Activated T-cell treated with anti-CD3 and anti-CD28 coated beads, Interleukin-2, amount 50 U/mL, for 4 hours (primary cell): ENCODE results near the gene CXCL1. TPM values are rescaled to one million over a fixed set of nuclear protein-coding genes. Genes with fewer than 3 reads are reported as not detected.

ENCODE experiments used
- ATAC-seq, 2 donors: fragments of 200-7000 bp; cut with Tn5 transposase; one replicate each; pipeline ENCODE4 v1.10.0; 2021
- DNase-seq: peaks from one replicate; pipeline ENCODE4 v3.0.0-alpha.2; 2020
- H3K27me3 Mint-ChIP-seq: one replicate; pipeline ENCODE4 v1.8.0; 2021; ENCODE audit warnings: low read depth, mixed read lengths
- H3K36me3 Mint-ChIP-seq: one replicate; pipeline ENCODE4 v1.8.0; 2022; ENCODE audit warnings: mixed read lengths; ENCODE audit not compliant: insufficient read depth
- H3K4me1 Mint-ChIP-seq: one replicate; pipeline ENCODE4 v1.8.0; 2021; ENCODE audit warnings: low read depth, mixed read lengths
- H3K4me3 Mint-ChIP-seq: one replicate; pipeline ENCODE4 v1.8.0; 2021; ENCODE audit warnings: mild to moderate bottlenecking, moderate library complexity, mixed read lengths
- H3K9me3 Mint-ChIP-seq: one replicate; pipeline ENCODE4 v1.8.0; 2021; ENCODE audit warnings: mixed read lengths
- total RNA-seq, 3 donors: library from RNA; stranded (reverse); gene quantifications; one replicate each; pipeline ENCODE4 v1.2.1, GENCODE V29; 2021

The CXCL1 gene
- total RNA-seq, 3 donors from 2014 or later = not detected

GRCh38 chr4:73843369-73843768, 25.8 kb upstream of the CXCL1 start:
- H3K4me3 Mint-ChIP-seq = no peak overlapping the region
- ATAC-seq = no peak
- no peaks in the 10 kb centered on the region for H3K4me1 Mint-ChIP-seq
- no peak for DNase-seq
- H3K27me3 Mint-ChIP-seq = no peaks in the 10 kb centered on the region
- no peaks in the 10 kb centered on the region for H3K9me3 Mint-ChIP-seq
- H3K36me3 Mint-ChIP-seq = no peaks in the 10 kb centered on the region

GRCh38 chr4:73844345-73844744, 24.8 kb upstream of the CXCL1 start:
- DNase-seq (no peak), ATAC-seq (no peak)
- H3K36me3 Mint-ChIP-seq = no peaks in the 10 kb centered on the region

GRCh38 chr4:73844806-73845205, 24.4 kb upstream of the CXCL1 start:
- Mint-ChIP-seq H3K27me3 (no peaks in the 10 kb centered on the region), H3K4me3 (no peak overlapping the region), H3K36me3 (no peaks in the 10 kb centered on the region), H3K4me1 (no peaks in the 10 kb centered on the region), H3K9me3 (no peaks in the 10 kb centered on the region)
- ATAC-seq = no peak
- no peak for DNase-seq

More at GRCh38 chr4:73844345-73844744, 24.8 kb upstream of the CXCL1 start:
- H3K9me3 Mint-ChIP-seq = no peaks in the 10 kb centered on the region
- no peaks in the 10 kb centered on the region for H3K4me1 Mint-ChIP-seq
- no peak overlapping the region for H3K4me3 Mint-ChIP-seq
- H3K27me3 Mint-ChIP-seq = no peaks in the 10 kb centered on the region

- ATAC-seq = no peak
- no peaks in the 10 kb centered on the region for H3K4me1 Mint-ChIP-seq
- H3K36me3 Mint-ChIP-seq = no peaks in the 10 kb centered on the region
- no peaks in the 10 kb centered on the region for H3K9me3 Mint-ChIP-seq
- no peak overlapping the region for H3K4me3 Mint-ChIP-seq
- no peaks in the 10 kb centered on the region for H3K27me3 Mint-ChIP-seq
- no peak for DNase-seq
Measured at GRCh38 chr4:73847526-73848182, 21.5 kb upstream of the CXCL1 start.

GRCh38 chr4:73848183-73848777, 20.9 kb upstream of the CXCL1 start:
- Mint-ChIP-seq H3K9me3 (no peaks in the 10 kb centered on the region), H3K36me3 (no peaks in the 10 kb centered on the region), H3K27me3 (no peaks in the 10 kb centered on the region), H3K4me3 (no peak overlapping the region), H3K4me1 (no peaks in the 10 kb centered on the region)
- ATAC-seq = no peak
- no peak for DNase-seq

- Mint-ChIP-seq H3K36me3 (no peaks in the 10 kb centered on the region), H3K4me3 (no peak overlapping the region), H3K9me3 (no peaks in the 10 kb centered on the region), H3K27me3 (no peaks in the 10 kb centered on the region), H3K4me1 (no peaks in the 10 kb centered on the region)
- ATAC-seq = no peak
- DNase-seq = no peak
Measured at GRCh38 chr4:73850261-73850970, 18.8 kb upstream of the CXCL1 start.

- no peaks in the 10 kb centered on the region for H3K4me1 Mint-ChIP-seq
- DNase-seq = no peak
- H3K9me3 Mint-ChIP-seq = no peaks in the 10 kb centered on the region
- no peaks in the 10 kb centered on the region for H3K27me3 Mint-ChIP-seq
- ATAC-seq = no peak
- no peak overlapping the region for H3K4me3 Mint-ChIP-seq
- H3K36me3 Mint-ChIP-seq = no peaks in the 10 kb centered on the region
Measured at GRCh38 chr4:73851293-73851692, 17.9 kb upstream of the CXCL1 start.

- ATAC-seq (no peak), DNase-seq (no peak)
- H3K36me3 Mint-ChIP-seq = no peaks in the 10 kb centered on the region
- H3K27me3 Mint-ChIP-seq = no peaks in the 10 kb centered on the region
- no peak overlapping the region for H3K4me3 Mint-ChIP-seq
- no peaks in the 10 kb centered on the region for H3K9me3 Mint-ChIP-seq
- no peaks in the 10 kb centered on the region for H3K4me1 Mint-ChIP-seq
Measured at GRCh38 chr4:73852771-73853170, 16.4 kb upstream of the CXCL1 start.

GRCh38 chr4:73853246-73853704, 15.9 kb upstream of the CXCL1 start, which contains the start of gene PF4V1:
TSS of gene PF4V1 (plus strand) at chr4:73853296. CDS start at chr4:73853363, 67 bp downstream.
- no peaks in the 10 kb centered on the region for H3K36me3 Mint-ChIP-seq
- DNase-seq = no peak
- no peaks in the 10 kb centered on the region for H3K4me1 Mint-ChIP-seq
- no peaks in the 10 kb centered on the region for H3K9me3 Mint-ChIP-seq
- ATAC-seq = no peak
- H3K4me3 Mint-ChIP-seq = no peak within 1 kb of the TSS
- no peaks in the 10 kb centered on the region for H3K27me3 Mint-ChIP-seq

- Mint-ChIP-seq H3K27me3 (no peaks in the 10 kb centered on the region), H3K4me3 (no peak overlapping the region), H3K36me3 (no peaks in the 10 kb centered on the region), H3K4me1 (no peaks in the 10 kb centered on the region), H3K9me3 (no peaks in the 10 kb centered on the region)
- DNase-seq (no peak), ATAC-seq (no peak)
Measured at GRCh38 chr4:73853718-73854473, 15.3 kb upstream of the CXCL1 start.

GRCh38 chr4:73855406-73855805, 13.8 kb upstream of the CXCL1 start:
- no peak overlapping the region for H3K4me3 Mint-ChIP-seq
- H3K9me3 Mint-ChIP-seq = no peaks in the 10 kb centered on the region
- ATAC-seq (no peak), DNase-seq (no peak)
- no peaks in the 10 kb centered on the region for H3K27me3 Mint-ChIP-seq
- no peaks in the 10 kb centered on the region for H3K36me3 Mint-ChIP-seq
- H3K4me1 Mint-ChIP-seq = no peaks in the 10 kb centered on the region

- H3K9me3 Mint-ChIP-seq = no peaks in the 10 kb centered on the region
- DNase-seq = no peak
- no peaks in the 10 kb centered on the region for H3K4me1 Mint-ChIP-seq
- H3K4me3 Mint-ChIP-seq = no peak overlapping the region
- no peak for ATAC-seq
- no peaks in the 10 kb centered on the region for H3K27me3 Mint-ChIP-seq
- H3K36me3 Mint-ChIP-seq = no peaks in the 10 kb centered on the region
Measured at GRCh38 chr4:73856518-73856917, 12.7 kb upstream of the CXCL1 start.

GRCh38 chr4:73859614-73860088, 9.5 kb upstream of the CXCL1 start:
- Mint-ChIP-seq H3K4me3 (no peak overlapping the region), H3K36me3 (no peaks in the 10 kb centered on the region), H3K4me1 (no peaks in the 10 kb centered on the region), H3K27me3 (peaks cover 5% of the 10 kb centered on the region), H3K9me3 (no peaks in the 10 kb centered on the region)
- DNase-seq = no peak
- ATAC-seq = no peak

- no peaks in the 10 kb centered on the region for H3K9me3 Mint-ChIP-seq
- no peaks in the 10 kb centered on the region for H3K4me1 Mint-ChIP-seq
- ATAC-seq = no peak
- DNase-seq = no peak
- H3K27me3 Mint-ChIP-seq = peaks cover 5% of the 10 kb centered on the region
- no peaks in the 10 kb centered on the region for H3K36me3 Mint-ChIP-seq
- H3K4me3 Mint-ChIP-seq = no peak overlapping the region
Measured at GRCh38 chr4:73860181-73860580, 9.0 kb upstream of the CXCL1 start.
